H1 (cell line): ENCODE measurements around the gene DYNLT1.

Experiments used
- EP300 ChIP-seq, 2 experiments: IDR thresholded peaks; 1 replicate in 1 of 2; 2 replicates in 1 of 2; pipeline ENCODE4 v1.6.1; 2011 to 2012; ENCODE audit warnings: low read depth in 2 of 2, low read length in 2 of 2, mild to moderate bottlenecking in 2 of 2, borderline replicate concordance in 1 of 2, inconsistent platforms in 1 of 2, moderate library complexity in 1 of 2
- SIN3A ChIP-seq, 2 experiments: IDR thresholded peaks in 1 of 2; conservative IDR thresholded peaks in 1 of 2; 2 replicates each; pipeline ENCODE4 v1.6.1; 2011 to 2012; ENCODE audit warnings: low read length in 2 of 2, improper control_type of control experiment in 1 of 2, low read depth in 1 of 2, mild to moderate bottlenecking in 1 of 2

DNA sequence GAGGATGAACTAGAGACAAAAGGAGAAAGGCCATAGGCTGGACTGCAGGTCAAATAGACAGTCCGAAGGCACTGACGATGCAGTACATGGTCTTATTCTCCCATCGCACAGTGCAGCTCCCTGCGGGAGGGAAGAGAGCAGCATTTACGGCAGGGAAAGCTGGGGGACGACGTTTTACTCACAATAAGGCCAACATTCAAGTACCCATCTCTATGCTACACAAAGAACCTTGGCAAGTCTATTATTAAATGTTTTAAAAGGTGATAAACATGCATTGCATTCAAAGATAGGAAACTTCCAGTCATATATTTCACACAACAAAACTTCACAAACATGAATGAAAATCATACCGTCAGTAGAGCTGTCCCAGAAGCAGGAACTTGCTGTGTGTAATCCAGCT is 7.8 kb downstream of the DYNLT1 start:
- TF ChIP-seq EP300 (IDR thresholded peaks at IDR 0.05; ENCODE audit: borderline replicate concordance in 1 of 2, low read depth in 2 of 2, low read length in 2 of 2): no peak
- TF ChIP-seq SIN3A (conservative IDR thresholded peaks at IDR 0.05 in 1 of 2, IDR thresholded peaks at IDR 0.05 in 1 of 2; ENCODE audit: low read depth in 1 of 2, low read length in 2 of 2): no peak
